ENCODE results near the gene RNF17. TPM values are rescaled to one million over a fixed set of nuclear protein-coding genes. Genes with fewer than 3 reads are reported as not detected.
A peak's percentile ranks its signal among the peaks of the same experiment; 100 is the strongest.
"Not testable (repeated sequence)": the region's sequence is repeated elsewhere in the genome, so short reads cannot be mapped to it uniquely, and the experiment has no call there.

RNF17 gene
- 0.08 TPM for polyA plus RNA-seq (2013, experiment 1 of 2; ENCODE audit: insufficient read length)
- 0.04 TPM for polyA plus RNA-seq (2013, experiment 2 of 2; ENCODE audit: insufficient read length)

DNA sequence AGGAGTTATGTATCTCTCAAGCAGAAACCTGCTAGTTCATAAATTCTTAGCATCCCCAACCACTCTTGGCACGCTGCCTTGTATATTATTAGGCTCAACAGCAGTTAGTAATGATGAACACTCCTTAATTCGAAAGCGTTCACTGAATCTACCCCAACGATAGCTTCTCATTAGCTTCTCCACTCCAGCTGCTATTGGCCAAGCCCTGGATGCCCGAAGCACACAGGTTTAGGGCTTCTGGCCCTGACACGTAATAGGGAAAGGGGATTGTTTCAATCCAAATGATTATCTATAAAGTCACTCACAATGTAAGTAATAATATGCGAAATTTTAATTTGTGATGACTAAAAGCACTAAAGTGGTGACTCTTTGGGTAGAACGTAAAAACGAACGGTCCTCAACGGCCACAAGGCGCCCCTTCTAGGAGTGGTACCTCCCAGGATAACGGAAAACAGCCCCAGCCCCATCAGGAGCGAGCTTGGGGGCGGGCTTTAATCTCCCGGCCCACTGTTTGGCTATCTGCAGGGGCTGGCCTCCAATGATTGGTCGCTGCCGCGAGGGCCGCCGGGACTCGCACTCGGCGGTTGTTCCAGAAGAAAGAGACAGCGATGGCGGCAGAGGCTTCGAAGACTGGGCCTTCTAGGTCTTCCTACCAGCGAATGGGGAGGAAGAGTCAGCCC is at the start of gene RNF17:
TSS of gene RNF17 (plus strand) at position 574 of the 680 bp plus-strand sequence. CDS start at position 609, 35 bp downstream.
- no peak for DNase-seq

- no peak for DNase-seq
Measured at GRCh38 chr13:24716011-24716410, 48.0 kb upstream of the RNF17 start.

DNA sequence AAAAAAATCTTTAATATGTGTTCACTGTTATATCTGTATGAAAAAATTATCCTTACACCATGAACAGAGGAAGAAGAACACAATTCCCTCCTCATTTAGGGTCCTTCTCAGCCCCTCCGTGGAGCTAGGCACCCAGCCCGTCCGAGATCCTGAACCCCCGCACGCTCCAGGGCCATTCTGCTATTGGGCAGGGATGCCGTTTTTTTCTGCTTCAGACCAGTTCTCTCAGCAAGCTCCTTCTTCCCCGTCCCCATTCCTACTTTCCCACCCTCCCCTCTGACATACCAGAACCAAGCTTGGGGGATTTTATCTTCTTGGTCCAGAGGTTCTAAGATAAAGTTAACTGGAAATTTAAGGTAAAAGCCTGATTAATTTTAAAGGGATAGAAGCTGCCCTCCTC is 47.5 kb upstream of the RNF17 start:
- DNase-seq = no peak

GRCh38 chr13:24717217-24717616 is 46.8 kb upstream of the RNF17 start:
- DNase-seq = no peak

DNA sequence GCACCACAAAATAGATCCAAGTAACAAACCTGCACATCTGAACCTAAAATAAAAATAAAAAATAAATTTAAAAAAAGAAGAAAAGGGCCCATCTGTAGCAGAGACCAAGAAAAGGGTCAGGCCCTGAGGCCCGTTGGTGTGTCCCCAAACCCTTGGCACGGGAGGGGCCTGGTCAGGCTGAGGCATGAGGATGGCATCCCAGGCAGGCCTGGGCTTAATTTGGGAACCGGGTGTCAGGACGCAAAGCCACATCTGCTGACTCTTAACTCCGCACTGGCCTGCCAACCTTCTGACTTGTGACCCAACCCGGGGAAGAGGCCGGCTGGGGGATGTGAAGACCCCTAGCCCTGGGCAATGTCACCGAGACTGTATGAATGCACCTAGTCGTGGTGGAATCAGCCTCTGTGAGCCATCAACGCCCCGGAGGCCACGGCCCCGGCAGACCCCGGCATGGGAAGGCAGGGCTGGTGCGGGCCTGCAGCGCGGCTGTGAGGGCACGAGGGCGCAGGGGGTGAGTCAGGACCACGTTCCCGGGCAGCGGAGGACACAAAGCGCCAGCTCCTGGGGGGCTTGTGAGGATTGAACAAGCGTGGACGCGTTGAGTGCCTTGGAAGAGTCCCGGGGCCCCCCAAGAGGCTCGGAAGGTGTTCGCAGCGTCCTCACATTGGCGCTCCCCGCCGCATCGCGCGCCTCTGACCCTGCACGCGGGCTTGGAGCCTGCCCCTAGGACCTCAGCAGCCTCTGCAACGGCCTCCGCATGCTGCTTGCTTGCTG is 45.6 kb upstream of the RNF17 start:
- DNase-seq = no peak

DNA sequence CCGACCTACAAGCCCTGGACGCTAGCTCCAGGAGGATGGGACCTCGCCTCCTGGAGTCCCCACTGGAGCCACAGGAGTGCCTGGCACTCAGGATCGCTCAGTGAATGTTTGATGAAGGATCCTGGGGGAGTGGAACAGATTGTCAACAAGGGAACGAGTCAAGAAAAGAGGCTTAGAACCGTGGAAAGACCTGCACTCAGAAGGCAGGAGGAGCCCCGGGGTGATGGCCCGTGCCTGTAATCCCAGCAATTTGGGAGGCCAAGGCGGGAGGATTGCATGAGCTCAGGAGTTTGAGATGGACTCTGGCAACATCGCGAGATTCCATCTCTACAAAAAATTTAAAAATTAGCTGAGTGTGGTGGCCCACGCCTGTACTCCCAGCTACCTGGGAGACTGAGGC is 44.8 kb upstream of the RNF17 start:
- no peak for DNase-seq

DNA sequence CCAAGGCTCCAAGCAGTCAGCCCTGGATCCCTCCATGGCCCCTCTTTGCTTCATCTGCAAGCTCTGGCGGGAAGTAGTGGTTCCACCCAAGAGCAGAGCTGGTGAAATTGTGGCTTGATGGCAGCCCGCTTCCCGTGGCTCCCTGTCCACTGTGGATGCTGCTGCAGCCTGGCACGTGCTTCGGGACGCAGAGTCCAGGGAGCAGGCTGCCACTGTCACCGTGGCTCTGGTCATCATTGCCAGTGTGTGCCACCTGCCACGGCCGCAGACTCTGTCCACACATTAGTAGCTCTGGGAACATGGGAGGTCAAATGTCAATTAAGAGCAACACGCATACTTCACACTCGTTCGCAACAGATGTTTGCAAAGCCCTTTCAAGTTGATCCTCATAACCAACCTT is 40.8 kb upstream of the RNF17 start:
- DNase-seq = no peak

GRCh38 chr13:24724714-24725113 is 39.3 kb upstream of the RNF17 start:
- DNase-seq = no peak

- DNase-seq = no peak
Measured at GRCh38 chr13:24725379-24725778, 38.6 kb upstream of the RNF17 start.

- peak; percentile 78 for DNase-seq
Measured at GRCh38 chr13:24727731-24728601, 36.0 kb upstream of the RNF17 start.

- not testable (repeated sequence) for DNase-seq
Measured at GRCh38 chr13:24730873-24731567, 32.9 kb upstream of the RNF17 start.

GRCh38 chr13:24734950-24735349 is 29.0 kb upstream of the RNF17 start:
- DNase-seq = no peak

DNA sequence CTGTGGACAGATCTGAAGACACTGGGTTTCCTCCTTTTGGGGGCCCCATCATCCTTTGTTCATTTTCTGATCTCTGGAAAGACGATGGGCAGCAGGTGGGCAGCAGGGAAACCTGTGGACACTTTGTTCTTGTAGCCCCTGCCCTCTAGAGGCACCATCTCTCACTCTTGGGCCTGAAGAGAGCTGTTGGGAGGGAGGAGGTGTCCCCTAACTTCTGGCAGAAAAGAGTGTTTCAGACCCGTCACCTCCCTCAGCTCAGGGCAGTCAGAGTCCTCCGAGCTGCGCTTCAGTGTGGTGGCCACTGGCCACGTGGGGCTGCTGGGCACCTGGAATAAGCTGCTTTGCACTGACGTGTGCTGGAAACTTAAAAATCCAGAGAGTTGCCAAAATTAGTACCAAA is 26.9 kb upstream of the RNF17 start:
- DNase-seq = no peak

DNA sequence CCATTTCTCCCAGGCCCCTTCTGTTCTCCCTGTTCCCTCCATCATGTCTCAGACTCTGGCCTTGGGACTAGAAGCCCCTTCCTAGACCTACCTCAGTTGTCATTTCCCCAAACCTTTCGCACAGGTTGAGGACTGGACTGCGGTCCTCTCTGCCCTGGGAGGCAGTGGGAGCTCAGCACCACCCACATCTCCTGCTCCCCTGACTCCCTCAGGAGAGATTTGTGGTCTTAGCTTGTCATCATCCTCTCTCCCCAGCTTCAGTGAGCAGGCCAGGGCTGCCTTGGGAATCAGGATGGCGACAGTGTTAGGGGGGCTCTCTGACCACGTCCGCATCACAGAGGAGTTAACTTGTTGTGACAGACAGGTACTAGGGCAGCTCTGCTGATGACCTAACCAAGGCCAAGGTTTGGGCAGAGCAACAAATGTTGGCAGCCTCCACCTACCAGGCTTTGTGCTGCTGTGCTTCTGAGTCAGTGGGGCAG is 25.6 kb upstream of the RNF17 start:
- DNase-seq = no peak

DNA sequence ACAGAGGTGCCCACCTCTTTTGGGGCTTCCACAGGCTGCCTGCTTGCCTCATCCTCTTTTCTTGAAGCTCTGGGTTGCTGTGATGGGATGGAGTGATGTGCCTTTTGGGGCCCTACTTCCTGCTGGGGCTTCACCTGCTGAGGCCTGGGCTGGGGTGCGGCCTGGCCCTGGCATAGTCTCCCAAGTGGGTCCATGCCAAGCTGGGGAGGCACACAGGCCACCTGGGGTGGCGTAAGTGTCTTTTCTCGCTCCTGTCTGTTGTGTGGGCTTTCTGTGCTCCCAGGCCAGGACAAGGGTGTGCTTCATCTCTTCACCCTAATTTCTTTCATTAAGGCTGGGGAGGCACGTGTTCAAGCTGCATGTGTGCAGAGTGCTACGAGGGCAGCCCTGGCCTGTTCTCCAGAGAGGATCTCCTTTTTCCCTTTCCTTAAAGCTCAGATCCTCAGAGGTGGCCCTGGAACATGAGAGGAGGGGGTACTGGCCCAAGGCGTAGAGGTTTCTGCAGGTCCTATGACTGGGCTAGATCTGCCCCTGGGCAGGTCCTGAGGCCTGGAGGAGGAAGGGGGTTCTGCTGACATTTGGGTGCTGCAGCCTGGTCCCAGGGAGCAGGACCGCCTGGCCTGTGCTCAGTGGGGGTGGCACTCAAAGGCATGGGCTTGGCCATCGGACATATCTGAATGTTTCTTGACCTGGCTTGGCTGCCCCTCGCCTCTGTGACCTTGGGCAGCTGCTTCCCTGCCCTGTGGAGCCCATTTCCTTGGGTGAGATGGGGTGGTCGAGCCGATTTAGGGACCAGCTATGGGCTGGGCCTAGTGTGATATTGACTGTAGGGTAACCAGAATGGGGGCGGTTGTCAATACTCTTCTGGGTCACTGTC is 23.7 kb upstream of the RNF17 start:
- no peak for DNase-seq

DNA sequence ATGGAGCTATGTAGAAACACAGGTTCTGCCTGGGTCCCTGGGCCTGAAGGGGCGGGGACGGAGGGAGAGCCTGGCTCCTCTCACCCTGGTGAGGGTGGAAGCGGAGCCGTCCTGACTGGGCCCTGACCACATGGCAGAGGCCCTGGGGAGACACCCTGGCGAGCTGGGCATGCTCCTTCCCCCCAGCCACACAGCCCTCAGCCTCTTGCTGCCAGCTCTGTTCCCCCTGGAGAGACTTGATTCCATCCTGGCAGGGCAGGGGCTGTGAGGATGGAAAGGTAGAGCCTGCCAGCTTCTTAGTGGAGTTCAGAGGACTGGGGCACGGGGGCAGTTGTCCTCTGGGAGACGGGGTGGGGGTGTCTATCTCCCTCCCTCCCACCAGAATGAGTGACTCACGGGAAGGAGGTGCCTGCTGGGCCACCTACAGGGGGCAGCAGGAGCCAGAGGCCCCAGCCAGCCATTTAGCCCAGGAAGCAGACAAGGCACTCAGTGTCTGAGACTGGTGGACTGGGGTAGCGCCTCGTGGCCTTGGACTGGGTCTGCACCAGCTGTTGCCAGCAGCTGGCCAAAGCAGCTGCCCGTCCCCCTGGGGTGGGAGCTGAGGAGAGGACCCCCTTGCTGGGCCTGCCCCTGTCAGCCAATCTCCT is 22.8 kb upstream of the RNF17 start:
- no peak for DNase-seq

- DNase-seq = no peak
Measured at GRCh38 chr13:24741791-24742190, 22.2 kb upstream of the RNF17 start.

DNA sequence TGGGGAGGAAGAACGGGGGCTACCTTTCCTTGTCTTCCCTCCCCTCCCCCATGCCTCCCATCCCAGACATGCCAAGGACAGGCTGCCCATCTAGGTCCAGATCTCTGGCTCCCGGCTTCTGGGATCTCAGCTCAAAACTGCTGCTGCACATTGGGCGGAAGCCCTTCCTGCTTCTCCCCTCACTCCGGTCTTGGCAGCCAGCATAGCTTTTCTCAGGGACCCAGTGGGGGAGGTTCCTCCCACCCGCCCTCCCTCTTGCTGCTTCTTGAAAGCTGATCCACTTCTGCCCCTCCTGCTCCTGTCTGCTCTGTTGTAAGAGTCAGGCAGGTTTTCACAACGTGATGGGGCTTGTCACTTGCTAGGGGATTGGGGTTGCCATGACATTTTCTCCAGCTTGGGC is 21.7 kb upstream of the RNF17 start:
- peak; percentile 18 for DNase-seq

- no peak for DNase-seq
Measured at GRCh38 chr13:24742977-24743376, 21.0 kb upstream of the RNF17 start.

DNA sequence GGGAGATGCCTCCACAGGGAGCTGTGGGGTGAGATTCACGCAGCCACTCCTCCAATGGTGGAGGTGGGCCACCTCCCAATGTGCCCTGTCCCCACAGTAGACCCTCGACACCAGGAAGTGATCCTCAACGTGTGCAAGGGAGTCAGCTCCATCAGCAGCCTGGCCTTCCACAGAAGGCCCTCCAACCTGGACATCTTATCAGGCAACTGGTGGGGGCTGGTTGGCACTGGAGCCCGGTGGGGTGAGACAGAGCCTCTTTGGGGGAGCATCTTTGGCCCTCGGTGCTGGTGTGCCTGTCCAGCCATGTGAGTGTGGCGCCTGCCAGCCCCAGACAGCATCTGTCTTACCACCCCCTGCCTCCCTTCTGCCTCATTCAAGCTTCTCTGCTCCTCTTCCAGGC is 19.7 kb upstream of the RNF17 start:
- no peak for DNase-seq

DNA sequence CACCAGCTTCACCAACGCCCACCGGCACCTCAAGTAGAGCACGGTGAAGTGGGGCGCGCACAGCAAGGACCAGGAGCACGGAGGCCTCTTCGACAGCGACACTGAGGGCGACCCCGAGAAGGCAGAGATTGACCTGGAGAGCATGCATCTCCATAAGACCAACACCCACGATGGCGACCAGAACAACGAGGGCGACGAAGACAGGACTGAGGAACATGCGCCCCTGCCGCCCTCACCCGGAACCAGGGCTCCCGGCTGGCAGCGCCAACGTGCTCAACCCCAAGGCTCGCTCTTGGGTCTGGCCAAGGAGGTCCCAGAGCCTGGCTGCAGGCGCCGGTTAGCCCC is 18.5 kb upstream of the RNF17 start:
- DNase-seq = no peak
